GM12878 (cell line): ENCODE results near the gene RNF43. TPM values are rescaled to one million over a fixed set of nuclear protein-coding genes. Genes with fewer than 3 reads are reported as not detected.

Source experiments
- ATAC-seq: fragments of 200-7000 bp; cut with Tn5 transposase; 3 replicates; pipeline ENCODE4 v1.9.1; 2020; ENCODE audit warnings: mild to moderate bottlenecking, moderate library complexity
- BruUV-seq: library from RNA; stranded (reverse); fragments of 400-500 nt; replicated peaks from 2 replicates; lab custom pipeline; 2021; lab: Mats Ljungman, UMichigan
- CTCF ChIA-PET: fragments of 300-600 bp; sonication (Branson Sonifier 250); formaldehyde crosslinking; extraction: SDS; loops from one replicate; lab custom pipeline; 2021; ENCODE audit warnings: inconsistent platforms; lab: Yijun Ruan, JAX
- POLR2A ChIA-PET: fragments of 350-600 bp; formaldehyde crosslinking; extraction: SDS; loops from one replicate; lab custom pipeline; 2021; ENCODE audit warnings: inconsistent platforms; lab: Charles Lee
- RAD21 ChIA-PET: fragments of 300-600 bp; sonication (Branson Sonifier 250); formaldehyde crosslinking; loops from one replicate; lab custom pipeline; 2023; ENCODE audit warnings: antibody characterized with exemption; ENCODE audit not compliant: unreplicated experiment; lab: Charles Lee
- SMC1A ChIA-PET: fragments of 300-600 bp; sonication (Branson Sonifier 250); formaldehyde crosslinking; loops from one replicate; lab custom pipeline; 2023; ENCODE audit not compliant: unreplicated experiment, uncharacterized antibody; lab: Charles Lee
- DNase-seq: peaks from one replicate; pipeline ENCODE4 v3.0.0-alpha.2; 2011; ENCODE audit warnings: low read depth, low spot score
- FAIRE-seq: peaks from 3 replicates; lab custom pipeline; 2011; peaks lifted over from hg19 to GRCh38; lab: Jason Lieb, UNC
- H2AFZ ChIP-seq: 2 replicates; pipeline ENCODE4 v1.6.0; 2011; ENCODE audit warnings: low read depth, low read length, control low read depth; ENCODE audit not compliant: control insufficient read depth
- H3K27ac ChIP-seq: 2 replicates; pipeline ENCODE4 v1.5.1; 2011; ENCODE audit warnings: control low read depth; ENCODE audit not compliant: control insufficient read depth, insufficient read depth
- H3K27me3 ChIP-seq, 2 experiments: replicated peaks in 1 of 2; 2 replicates each; pipeline versions ENCODE4 v1.6.0 to v1.6.1; 2011; ENCODE audit warnings: low read length in 1 of 2; ENCODE audit not compliant: control insufficient read depth in 2 of 2, insufficient read depth in 2 of 2
- H3K36me3 ChIP-seq, 2 experiments: 2 replicates each; pipeline ENCODE4 v1.5.1; 2011; ENCODE audit warnings: low read length in 1 of 2; ENCODE audit not compliant: control insufficient read depth in 2 of 2, insufficient read depth in 2 of 2
- H3K4me1 ChIP-seq: 2 replicates; pipeline ENCODE4 v1.6.1; 2011; ENCODE audit warnings: mild to moderate bottlenecking, low read length, moderate library complexity, mixed read lengths; ENCODE audit not compliant: control insufficient read depth, insufficient read depth
- H3K4me2 ChIP-seq: 2 replicates; pipeline ENCODE4 v1.6.0; 2011; ENCODE audit warnings: control low read depth; ENCODE audit not compliant: control insufficient read depth, insufficient read depth
- H3K4me3 ChIP-seq: fragments of 200-600 bp; sonication (generic); 2 replicates; pipeline ENCODE4 v1.5.1; 2016
- H3K79me2 ChIP-seq: 2 replicates; pipeline ENCODE4 v1.6.0; 2011; ENCODE audit warnings: low read length; ENCODE audit not compliant: control insufficient read depth, insufficient read depth
- H3K9ac ChIP-seq: 2 replicates; pipeline ENCODE4 v1.8.0; 2011; ENCODE audit warnings: low read length, control low read depth, mixed read lengths; ENCODE audit not compliant: control insufficient read depth, insufficient read depth
- H3K9me3 ChIP-seq: replicated peaks from 3 replicates; pipeline ENCODE4 v1.5.1; 2011; ENCODE audit warnings: mild to moderate bottlenecking, low read length; ENCODE audit not compliant: control insufficient read depth, insufficient read depth
- H4K20me1 ChIP-seq: 2 replicates; pipeline ENCODE4 v1.6.0; 2011; ENCODE audit not compliant: control insufficient read depth, insufficient read depth
- ATF7 ChIP-seq: fragments of 450-650 bp; IDR thresholded peaks from 2 replicates; pipeline ENCODE4 v1.6.1; 2016; ENCODE audit warnings: low read depth, mild to moderate bottlenecking
- BRCA1 ChIP-seq: IDR thresholded peaks from 2 replicates; pipeline ENCODE4 v1.6.1; 2011; ENCODE audit warnings: low read depth, low read length, improper control_type of control experiment
- EGR1 ChIP-seq, 2 experiments: IDR thresholded peaks; 1 replicate in 1 of 2; 2 replicates in 1 of 2; pipeline ENCODE4 v1.6.1; 2011 to 2012; ENCODE audit warnings: low read depth in 2 of 2, low read length in 2 of 2, borderline replicate concordance in 1 of 2, mild to moderate bottlenecking in 1 of 2, moderate library complexity in 1 of 2
- ESRRA ChIP-seq: IDR thresholded peaks from 2 replicates; pipeline ENCODE4 v1.6.1; 2012; ENCODE audit warnings: mild to moderate bottlenecking, low read length, improper control_type of control experiment
- KLF5 ChIP-seq: fragments of 450-650 bp; IDR thresholded peaks from 2 replicates; pipeline ENCODE4 v1.6.1; 2014; ENCODE audit warnings: mild to moderate bottlenecking; ENCODE audit not compliant: partially characterized antibody
- NFYA ChIP-seq: IDR thresholded peaks from 2 replicates; pipeline ENCODE4 v1.6.1; 2011; ENCODE audit warnings: low read depth, mild to moderate bottlenecking, low read length, improper control_type of control experiment, borderline replicate concordance
- POLR2AphosphoS5 ChIP-seq: IDR thresholded peaks from 2 replicates; pipeline ENCODE4 v1.6.1; 2011; ENCODE audit warnings: mild to moderate bottlenecking, low read length, inconsistent platforms
- RBBP5 ChIP-seq: fragments of 200-600 bp; sonication (generic); conservative IDR thresholded peaks from 2 replicates; pipeline ENCODE4 v1.6.1; 2016
- RFX5 ChIP-seq: IDR thresholded peaks from 2 replicates; pipeline ENCODE4 v1.6.1; 2011; ENCODE audit warnings: low read depth, low read length, improper control_type of control experiment
- SMARCA5 ChIP-seq: fragments of 450-650 bp; IDR thresholded peaks from 2 replicates; pipeline ENCODE4 v1.6.1; 2017; ENCODE audit warnings: mild to moderate bottlenecking
- ZNF207 ChIP-seq: fragments of 450-650 bp; IDR thresholded peaks from 2 replicates; pipeline ENCODE4 v1.6.1; 2014; ENCODE audit warnings: antibody characterized with exemption, mild to moderate bottlenecking, borderline replicate concordance
- ZNF622 ChIP-seq: fragments of 450-650 bp; IDR thresholded peaks from 2 replicates; pipeline ENCODE4 v1.6.1; 2017; ENCODE audit warnings: mild to moderate bottlenecking, inconsistent platforms
- WGBS: methylation state at CpG from one replicate; pipeline ENCODE4 v1.1.6; 2016; ENCODE audit warnings: low lambda C conversion rate; ENCODE audit not compliant: insufficient replicate concordance, insufficient coverage; ENCODE audit errors: missing lambda C conversion rate; 5-methylcytosine and 5-hydroxymethylcytosine counted together
- in situ Hi-C: fragments of 300-500 bp; cut with MboI; formaldehyde crosslinking; loops from 9 replicates; pipeline ENCODE4 v1.14.3; 2018; ENCODE audit warnings: mixed read lengths
- intact Hi-C: fragments of 100-400 bp; cut with micrococcal nuclease; formaldehyde crosslinking; loops from one replicate; pipeline ENCODE4 v1.14.2; 2022; ENCODE audit not compliant: unreplicated experiment
- polyA plus RNA-seq, 11 experiments: library from polyadenylated mRNA; depleted of rRNA in 4 of 11; unstranded in 6 of 11; stranded (reverse) in 5 of 11; fragments of >200 nt; fragmentation: Nextera tagmentation in 4 of 11; fragmentation: Illumina TruSeq in 1 of 11; extraction: Ambion mirVana in 4 of 11; extraction: Trizol in 1 of 11; gene quantifications; 1 replicate in 1 of 11; 2 replicates in 10 of 11; pipeline versions ENCODE4 v1.2.1 to v1.2.3, GENCODE V29; 2011 to 2016; ENCODE audit warnings: inconsistent platforms in 2 of 11, missing spikeins in 2 of 11, low read depth in 1 of 11
- total RNA-seq, 4 experiments: library from RNA; depleted of rRNA in 3 of 4; stranded (reverse); fragments of >200 nt in 3 of 4; fragmentation: Illumina TruSeq in 1 of 4; extraction: Trizol in 1 of 4; gene quantifications; 2 replicates each; pipeline versions ENCODE4 v1.2.1 to v1.2.3, GENCODE V29; 2013 to 2021
- TF ChIP-seq, protein P1 (sequence below): IDR thresholded peaks from 2 replicates; pipeline ENCODE4 v1.6.1; 2011; ENCODE audit warnings: mild to moderate bottlenecking, low read depth, low read length, moderate library complexity; ENCODE audit not compliant: insufficient replicate concordance
- TF ChIP-seq, protein P2 (sequence below): fragments of 450-650 bp; IDR thresholded peaks from 2 replicates; pipeline ENCODE4 v1.6.1; 2017; ENCODE audit warnings: mild to moderate bottlenecking, low read depth, inconsistent platforms; ENCODE audit not compliant: poor library complexity, severe bottlenecking
- TF ChIP-seq, protein P3 (sequence below): fragments of 450-650 bp; IDR thresholded peaks from 2 replicates; pipeline ENCODE4 v1.6.1; 2018; ENCODE audit warnings: mild to moderate bottlenecking, low read depth, moderate library complexity; ENCODE audit not compliant: partially characterized antibody
- TF ChIP-seq, protein P4 (sequence below): IDR thresholded peaks from 2 replicates; pipeline ENCODE4 v1.6.1; 2012; ENCODE audit warnings: low read depth, low read length, improper control_type of control experiment
- TF ChIP-seq, protein P5 (sequence below): fragments of 450-650 bp; IDR thresholded peaks from 2 replicates; pipeline ENCODE4 v1.6.1; 2016; ENCODE audit warnings: mild to moderate bottlenecking

The RNF43 gene
- total and polyA plus RNA-seq, 10 of the 15 experiments (the other 5 are each of a cell fraction or from before 2014, with no cell fraction given), result 1.2 to 16.7 (median 5.5) TPM

DNA sequence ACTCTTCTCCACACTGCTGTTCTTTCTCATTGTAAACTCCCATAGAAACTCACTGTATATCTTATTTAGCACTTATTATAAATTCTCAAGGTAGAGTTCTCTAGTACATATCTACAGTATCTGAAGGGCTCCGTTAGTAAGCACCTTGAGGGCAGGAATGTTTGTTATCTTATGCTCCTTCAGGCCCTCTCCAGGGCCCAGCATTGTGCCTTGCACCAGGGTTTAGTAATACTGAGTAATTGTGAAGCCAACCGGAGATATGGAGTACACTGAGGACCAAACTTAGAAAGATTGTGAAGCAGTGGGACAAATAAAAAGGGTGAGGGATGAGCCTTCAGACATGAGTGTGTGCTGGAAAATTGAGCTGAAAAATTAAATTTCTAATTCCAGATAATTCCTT, 26.4 kb downstream of the RNF43 start:
- H3K79me2 ChIP-seq, result peaks cover 1% of the 10 kb centered on the region; the same call in 1 of the 2 replicates
- in situ Hi-C loops, result no loop called here
- BruUV-seq, result no TSS peak
- H2AFZ ChIP-seq, result no peak overlapping the region
- RAD21 ChIA-PET, result no interaction called here
- H3K4me2 ChIP-seq, result no peak overlapping the region
- no peaks in the 10 kb centered on the region for H4K20me1 ChIP-seq
- no peak overlapping the region for H3K4me3 ChIP-seq
- H3K27ac ChIP-seq, result no peak overlapping the region
- no peak overlapping the region for H3K9ac ChIP-seq
- no peak for FAIRE-seq
- H3K36me3 ChIP-seq, result no peaks in the 10 kb centered on the region; a peak in 2 of 4 replicates
- WGBS, result 35% methylated on average over 2 of the region's 2 CpGs
- POLR2A ChIA-PET, result interaction anchor here (0.6 to 2.5 kb wide), 4 partner anchors 9 to 105 kb away, joined by 3 to 8 read pairs (median 4); no protein-coding TSS in a partner anchor
- ATAC-seq, result no peak
- no peaks in the 10 kb centered on the region for H3K27me3 ChIP-seq
- no peaks in the 10 kb centered on the region for H3K9me3 ChIP-seq
- CTCF ChIA-PET, result interaction anchor here (1.2 kb wide), 2 partner anchors 9 to 27 kb away, joined by 4 to 5 read pairs; partner anchors contain the start of gene RNF43
- DNase-seq, result no peak
- SMC1A ChIA-PET, result interaction anchor here (1.0 to 4.4 kb wide), 3 partner anchors 13 to 43 kb away, joined by 3 to 12 read pairs (median 5); partner anchors contain the start of gene RNF43
- no peaks in the 10 kb centered on the region for H3K4me1 ChIP-seq
- intact Hi-C loops, result no loop called here
- TF ChIP-seq KLF5 (no peak), ZNF207 (no peak), ATF7 (no peak), EGR1 (IDR thresholded peaks at IDR 0.05; ENCODE audit: borderline replicate concordance in 1 of 2, low read depth in 2 of 2, low read length in 2 of 2) (no peak), ESRRA (no peak), BRCA1 (no peak), RBBP5 (no peak), ZNF622 (no peak), RFX5 (no peak), SMARCA5 (no peak), NFYA (no peak), POLR2AphosphoS5 (no peak)
- TF ChIP-seq, protein P1, sequence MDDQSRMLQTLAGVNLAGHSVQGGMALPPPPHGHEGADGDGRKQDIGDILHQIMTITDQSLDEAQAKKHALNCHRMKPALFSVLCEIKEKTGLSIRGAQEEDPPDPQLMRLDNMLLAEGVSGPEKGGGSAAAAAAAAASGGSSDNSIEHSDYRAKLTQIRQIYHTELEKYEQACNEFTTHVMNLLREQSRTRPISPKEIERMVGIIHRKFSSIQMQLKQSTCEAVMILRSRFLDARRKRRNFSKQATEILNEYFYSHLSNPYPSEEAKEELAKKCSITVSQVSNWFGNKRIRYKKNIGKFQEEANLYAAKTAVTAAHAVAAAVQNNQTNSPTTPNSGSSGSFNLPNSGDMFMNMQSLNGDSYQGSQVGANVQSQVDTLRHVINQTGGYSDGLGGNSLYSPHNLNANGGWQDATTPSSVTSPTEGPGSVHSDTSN, result no peak
- TF ChIP-seq, protein P2, sequence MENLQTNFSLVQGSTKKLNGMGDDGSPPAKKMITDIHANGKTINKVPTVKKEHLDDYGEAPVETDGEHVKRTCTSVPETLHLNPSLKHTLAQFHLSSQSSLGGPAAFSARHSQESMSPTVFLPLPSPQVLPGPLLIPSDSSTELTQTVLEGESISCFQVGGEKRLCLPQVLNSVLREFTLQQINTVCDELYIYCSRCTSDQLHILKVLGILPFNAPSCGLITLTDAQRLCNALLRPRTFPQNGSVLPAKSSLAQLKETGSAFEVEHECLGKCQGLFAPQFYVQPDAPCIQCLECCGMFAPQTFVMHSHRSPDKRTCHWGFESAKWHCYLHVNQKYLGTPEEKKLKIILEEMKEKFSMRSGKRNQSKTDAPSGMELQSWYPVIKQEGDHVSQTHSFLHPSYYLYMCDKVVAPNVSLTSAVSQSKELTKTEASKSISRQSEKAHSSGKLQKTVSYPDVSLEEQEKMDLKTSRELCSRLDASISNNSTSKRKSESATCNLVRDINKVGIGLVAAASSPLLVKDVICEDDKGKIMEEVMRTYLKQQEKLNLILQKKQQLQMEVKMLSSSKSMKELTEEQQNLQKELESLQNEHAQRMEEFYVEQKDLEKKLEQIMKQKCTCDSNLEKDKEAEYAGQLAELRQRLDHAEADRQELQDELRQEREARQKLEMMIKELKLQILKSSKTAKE, result no peak
- TF ChIP-seq, protein P3, sequence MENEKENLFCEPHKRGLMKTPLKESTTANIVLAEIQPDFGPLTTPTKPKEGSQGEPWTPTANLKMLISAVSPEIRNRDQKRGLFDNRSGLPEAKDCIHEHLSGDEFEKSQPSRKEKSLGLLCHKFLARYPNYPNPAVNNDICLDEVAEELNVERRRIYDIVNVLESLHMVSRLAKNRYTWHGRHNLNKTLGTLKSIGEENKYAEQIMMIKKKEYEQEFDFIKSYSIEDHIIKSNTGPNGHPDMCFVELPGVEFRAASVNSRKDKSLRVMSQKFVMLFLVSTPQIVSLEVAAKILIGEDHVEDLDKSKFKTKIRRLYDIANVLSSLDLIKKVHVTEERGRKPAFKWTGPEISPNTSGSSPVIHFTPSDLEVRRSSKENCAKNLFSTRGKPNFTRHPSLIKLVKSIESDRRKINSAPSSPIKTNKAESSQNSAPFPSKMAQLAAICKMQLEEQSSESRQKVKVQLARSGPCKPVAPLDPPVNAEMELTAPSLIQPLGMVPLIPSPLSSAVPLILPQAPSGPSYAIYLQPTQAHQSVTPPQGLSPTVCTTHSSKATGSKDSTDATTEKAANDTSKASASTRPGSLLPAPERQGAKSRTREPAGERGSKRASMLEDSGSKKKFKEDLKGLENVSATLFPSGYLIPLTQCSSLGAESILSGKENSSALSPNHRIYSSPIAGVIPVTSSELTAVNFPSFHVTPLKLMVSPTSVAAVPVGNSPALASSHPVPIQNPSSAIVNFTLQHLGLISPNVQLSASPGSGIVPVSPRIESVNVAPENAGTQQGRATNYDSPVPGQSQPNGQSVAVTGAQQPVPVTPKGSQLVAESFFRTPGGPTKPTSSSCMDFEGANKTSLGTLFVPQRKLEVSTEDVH, result no peak
- TF ChIP-seq, protein P4, sequence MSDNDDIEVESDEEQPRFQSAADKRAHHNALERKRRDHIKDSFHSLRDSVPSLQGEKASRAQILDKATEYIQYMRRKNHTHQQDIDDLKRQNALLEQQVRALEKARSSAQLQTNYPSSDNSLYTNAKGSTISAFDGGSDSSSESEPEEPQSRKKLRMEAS, result no peak
- TF ChIP-seq, protein P5, sequence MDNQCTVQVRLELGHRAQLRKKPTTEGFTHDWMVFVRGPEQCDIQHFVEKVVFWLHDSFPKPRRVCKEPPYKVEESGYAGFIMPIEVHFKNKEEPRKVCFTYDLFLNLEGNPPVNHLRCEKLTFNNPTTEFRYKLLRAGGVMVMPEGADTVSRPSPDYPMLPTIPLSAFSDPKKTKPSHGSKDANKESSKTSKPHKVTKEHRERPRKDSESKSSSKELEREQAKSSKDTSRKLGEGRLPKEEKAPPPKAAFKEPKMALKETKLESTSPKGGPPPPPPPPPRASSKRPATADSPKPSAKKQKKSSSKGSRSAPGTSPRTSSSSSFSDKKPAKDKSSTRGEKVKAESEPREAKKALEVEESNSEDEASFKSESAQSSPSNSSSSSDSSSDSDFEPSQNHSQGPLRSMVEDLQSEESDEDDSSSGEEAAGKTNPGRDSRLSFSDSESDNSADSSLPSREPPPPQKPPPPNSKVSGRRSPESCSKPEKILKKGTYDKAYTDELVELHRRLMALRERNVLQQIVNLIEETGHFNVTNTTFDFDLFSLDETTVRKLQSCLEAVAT, result no peak
